Adrenal gland (tissue), 5 donors: ENCODE measurements around the gene NABP1.

ENCODE experiments used
- CTCF ChIP-seq, 6 experiments: fragments of 450-650 bp in 4 of 6; fragments of 200-600 bp in 2 of 6; sonication (generic) in 1 of 6; IDR thresholded peaks; 1 replicate in 5 of 6; 2 replicates in 1 of 6; pipeline versions ENCODE4 v1.5.1 to v1.8.0; 2016 to 2021; ENCODE audit warnings: antibody characterized with exemption in 6 of 6, mild to moderate bottlenecking in 2 of 6, moderate library complexity in 1 of 6
- POLR2A ChIP-seq, 2 donors: fragments of 450-650 bp; IDR thresholded peaks; one replicate each; pipeline ENCODE4 v1.6.1; 2017; ENCODE audit warnings: antibody characterized with exemption in 2 of 2, mild to moderate bottlenecking in 2 of 2, moderate library complexity in 1 of 2
- donor health status: DM: no; HTN: no; CAD: no.

DNA sequence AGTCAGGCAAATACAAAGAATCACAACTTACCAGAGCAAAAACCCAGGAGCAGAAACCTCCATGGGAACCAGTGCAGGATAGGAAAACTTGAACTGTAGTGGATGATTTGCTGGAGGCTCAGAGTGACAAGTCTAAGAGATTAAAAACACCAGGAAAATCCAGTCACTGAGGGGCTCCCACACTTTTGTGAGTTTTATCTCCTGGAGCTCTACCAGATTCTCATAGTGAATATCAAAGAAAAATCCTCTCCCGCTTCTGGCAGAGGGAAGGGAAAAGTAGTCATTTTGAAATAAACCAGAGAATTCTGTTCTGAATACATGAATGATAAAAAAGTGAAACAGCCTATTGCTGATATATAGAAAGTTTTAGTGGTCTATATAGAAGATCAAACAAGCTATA is 23.1 kb downstream of the NABP1 start:
- TF ChIP-seq CTCF (IDR thresholded peaks at IDR 0.05), result no peak
- TF ChIP-seq POLR2A (IDR thresholded peaks at IDR 0.05), result no peak
